GDM1 (cell line): Measurements from ENCODE around the gene HOXD11.

Experiments
- DNase-seq: peaks from one replicate; lab custom pipeline; 2025; lab: John Stamatoyannopoulos, UW

HOXD11 gene

GRCh38 chr2:176093898-176094249, 13.2 kb upstream of the HOXD11 start:
- no peak for DNase-seq

- DNase-seq: no peak
Measured at GRCh38 chr2:176094349-176094748, 12.7 kb upstream of the HOXD11 start.

DNA sequence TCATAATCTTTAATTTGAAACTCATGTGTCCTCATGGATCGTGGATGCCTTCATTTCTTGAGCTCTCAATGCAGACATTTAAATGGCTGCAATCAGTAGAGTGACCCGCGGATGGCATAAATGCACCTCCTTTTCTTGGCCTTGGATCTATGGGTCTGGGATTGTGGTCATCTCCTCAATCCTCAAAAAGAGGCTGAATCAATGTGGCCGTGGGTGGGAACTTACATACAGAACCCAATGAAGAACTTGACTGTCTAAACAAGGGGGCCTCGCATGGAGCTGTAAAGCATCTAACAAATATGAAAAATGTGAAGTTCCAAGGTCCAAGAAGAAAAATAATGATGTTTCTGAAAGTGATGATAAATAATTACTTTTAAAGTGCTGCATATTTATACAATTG, 11.7 kb upstream of the HOXD11 start:
- no peak for DNase-seq

DNA sequence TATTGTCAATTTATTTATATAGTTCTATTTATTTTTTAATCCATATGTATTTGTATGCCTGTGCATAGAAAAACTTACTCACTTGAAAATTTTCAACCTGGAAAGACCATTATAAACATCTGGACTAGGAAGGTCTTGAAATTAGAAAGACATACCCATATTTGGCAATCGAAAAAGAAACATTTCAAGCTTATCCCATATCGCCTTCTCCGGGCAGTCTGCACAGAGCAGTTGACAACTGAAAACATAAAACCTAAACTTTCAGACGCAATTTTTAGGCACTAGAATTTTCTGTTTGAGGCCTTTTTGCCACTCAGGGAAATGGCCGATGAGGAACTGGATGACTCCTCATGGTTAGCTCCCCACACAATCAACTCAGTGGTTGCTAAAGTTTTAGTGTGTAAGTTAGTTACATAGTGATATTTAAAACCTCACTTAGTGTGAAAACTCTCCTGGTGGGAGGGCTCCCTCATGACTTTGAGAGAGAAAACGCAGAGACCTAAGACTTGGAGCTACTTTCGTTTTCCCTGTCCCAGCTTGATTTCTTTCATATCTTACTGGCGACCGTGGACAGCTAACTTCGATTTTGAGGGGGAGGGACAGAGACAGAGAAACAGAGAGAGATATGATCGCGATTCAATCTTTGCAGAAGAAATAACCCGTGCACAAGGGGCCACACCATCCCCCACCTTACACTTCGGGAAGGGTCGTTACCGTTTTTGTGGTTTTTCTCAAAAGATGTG, 10.7 kb upstream of the HOXD11 start:
- DNase-seq: no peak

DNA sequence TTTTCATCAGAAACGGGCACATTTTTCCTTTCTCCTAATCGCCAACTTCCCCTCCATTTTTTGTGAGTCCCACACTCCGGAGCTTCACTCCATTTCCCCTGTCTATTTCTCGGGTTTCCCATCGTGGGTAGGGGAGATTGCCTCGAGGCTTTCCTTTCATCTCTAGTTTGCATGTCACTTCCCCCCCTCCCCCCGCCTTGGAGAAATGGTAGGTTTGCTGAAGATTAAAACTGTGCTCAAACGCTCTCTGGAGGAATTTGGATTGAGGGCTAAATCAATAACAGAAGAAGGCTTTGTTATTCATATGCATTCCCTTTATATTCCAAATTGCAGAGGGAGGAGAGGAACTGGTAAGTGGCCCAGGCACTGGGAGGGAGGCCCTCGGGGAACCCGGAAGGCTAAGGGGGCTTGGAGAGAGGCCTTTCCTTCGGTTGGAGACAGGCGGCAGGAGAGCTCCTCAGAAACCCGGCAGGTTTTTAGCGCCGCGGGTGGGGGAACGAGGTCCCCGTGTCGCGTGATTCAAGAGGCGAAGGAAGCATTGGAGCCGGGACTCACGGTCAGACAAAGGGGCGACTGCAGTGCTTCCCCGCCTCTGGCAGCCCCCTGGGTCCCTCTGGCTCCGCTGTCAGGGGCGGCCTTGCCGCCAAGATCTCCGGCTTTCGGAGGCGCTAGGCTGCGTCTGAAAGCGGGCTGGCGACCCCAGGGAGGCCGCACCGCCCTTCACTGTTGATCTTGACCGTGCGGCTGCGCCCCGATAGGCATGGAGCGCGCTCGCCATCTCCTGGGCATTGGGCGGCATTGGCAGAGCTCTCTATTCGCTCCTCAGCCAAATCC, 9.9 kb upstream of the HOXD11 start:
- peak; percentile 52 for DNase-seq

GRCh38 chr2:176097820-176098365, 9.2 kb upstream of the HOXD11 start:
- no peak for DNase-seq

GRCh38 chr2:176098366-176099158, 8.5 kb upstream of the HOXD11 start:
- DNase-seq: no peak

GRCh38 chr2:176099159-176099727, 7.8 kb upstream of the HOXD11 start:
- DNase-seq: no peak

DNA sequence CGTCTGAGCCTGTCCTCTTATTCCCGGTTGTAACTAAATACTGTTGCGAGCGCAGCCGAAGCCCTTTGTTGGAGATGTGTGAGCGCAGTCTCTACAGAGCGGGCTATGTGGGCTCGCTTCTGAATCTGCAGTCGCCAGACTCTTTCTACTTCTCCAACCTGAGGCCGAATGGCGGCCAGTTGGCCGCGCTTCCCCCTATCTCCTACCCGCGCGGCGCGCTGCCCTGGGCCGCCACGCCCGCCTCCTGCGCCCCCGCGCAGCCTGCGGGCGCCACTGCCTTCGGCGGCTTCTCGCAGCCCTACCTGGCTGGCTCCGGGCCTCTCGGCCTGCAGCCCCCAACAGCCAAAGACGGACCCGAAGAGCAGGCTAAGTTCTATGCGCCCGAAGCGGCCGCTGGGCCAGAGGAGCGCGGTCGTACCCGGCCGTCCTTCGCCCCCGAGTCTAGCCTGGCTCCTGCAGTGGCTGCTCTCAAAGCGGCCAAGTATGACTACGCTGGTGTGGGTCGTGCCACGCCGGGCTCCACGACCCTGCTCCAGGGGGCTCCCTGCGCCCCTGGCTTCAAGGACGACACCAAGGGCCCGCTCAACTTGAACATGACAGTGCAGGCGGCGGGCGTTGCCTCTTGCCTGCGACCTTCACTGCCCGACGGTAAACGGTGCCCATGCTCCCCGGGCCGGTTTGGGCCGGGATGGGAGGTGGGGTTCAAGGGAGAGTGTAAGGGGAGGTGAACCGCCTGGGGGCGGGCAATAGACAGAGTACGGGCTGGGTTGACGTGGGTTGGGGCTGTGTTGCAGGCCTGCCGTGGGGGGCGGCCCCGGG, 7.1 kb upstream of the HOXD11 start, which contains the start of gene HOXD12:
HOXD12 (plus strand) TSS at position 68 of the 819 bp plus-strand sequence; CDS start at position 75, 7 bp downstream.
- DNase-seq: no peak

DNA sequence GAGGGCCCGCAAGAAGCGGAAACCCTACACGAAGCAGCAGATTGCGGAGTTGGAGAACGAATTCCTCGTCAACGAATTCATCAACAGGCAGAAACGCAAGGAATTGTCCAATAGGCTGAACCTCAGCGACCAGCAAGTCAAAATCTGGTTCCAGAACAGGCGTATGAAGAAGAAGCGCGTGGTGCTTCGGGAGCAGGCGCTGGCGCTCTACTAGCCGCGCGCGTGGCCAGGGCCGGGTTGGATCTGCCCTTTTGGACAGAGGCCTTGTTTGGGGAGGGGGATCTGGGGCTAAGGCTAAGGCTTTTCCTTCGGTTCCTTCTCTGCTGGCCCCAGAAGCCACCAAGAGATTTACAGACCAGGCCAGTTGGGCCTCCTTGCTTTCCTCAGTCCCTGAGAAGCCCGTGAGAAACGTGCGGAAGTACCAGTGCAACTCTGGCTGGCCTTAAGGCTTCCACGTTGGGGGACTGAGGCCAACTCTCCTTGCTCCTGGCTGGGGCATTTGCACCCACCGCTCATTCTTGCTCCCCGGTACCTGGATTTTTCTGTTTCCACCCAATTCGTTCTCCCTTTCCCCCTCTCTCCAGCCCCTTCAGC, 6.4 kb upstream of the HOXD11 start:
- no peak for DNase-seq

- DNase-seq: no peak
Measured at GRCh38 chr2:176101216-176101830, 5.8 kb upstream of the HOXD11 start.

DNA sequence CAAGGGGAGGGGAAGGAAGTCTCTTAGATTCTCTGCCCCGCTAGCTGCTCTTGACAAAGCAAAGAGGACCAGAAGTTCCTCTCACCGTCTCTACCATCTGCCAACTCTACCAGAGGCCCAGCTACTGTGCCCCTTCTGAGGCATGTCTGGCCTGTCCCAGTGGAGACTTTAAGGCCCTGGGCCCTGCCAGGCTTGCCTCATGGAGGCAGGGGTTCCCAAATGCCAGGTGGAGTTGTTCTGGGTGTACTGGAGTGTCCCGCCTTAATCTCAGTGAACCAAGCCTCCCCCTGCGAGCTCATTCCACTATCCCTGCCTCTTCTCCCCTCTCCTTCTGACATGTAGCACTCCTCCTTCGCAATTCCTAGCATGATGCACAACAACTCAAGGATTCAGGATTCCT, 5.2 kb upstream of the HOXD11 start:
- DNase-seq: no peak

GRCh38 chr2:176102309-176102866, 4.7 kb upstream of the HOXD11 start:
- no peak for DNase-seq

DNA sequence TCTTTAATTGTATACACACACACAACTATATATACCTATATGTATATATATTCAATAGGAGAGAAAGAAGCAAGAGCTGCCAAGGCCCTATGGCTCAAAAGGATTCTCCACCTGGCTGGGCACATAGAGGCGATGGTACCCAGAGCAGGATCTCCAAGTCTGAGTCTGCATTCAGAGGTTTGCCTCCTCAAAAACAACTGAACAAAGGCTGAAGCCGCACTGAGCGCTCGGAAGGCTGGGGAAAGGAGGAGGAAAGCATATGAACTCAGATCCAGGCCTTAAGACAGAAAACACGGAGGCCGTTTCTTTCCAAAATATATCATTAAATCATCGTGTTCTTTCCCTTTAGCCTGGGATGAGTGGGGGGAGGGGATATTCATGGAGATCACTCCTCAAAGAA, 3.9 kb upstream of the HOXD11 start:
- no peak for DNase-seq

DNA sequence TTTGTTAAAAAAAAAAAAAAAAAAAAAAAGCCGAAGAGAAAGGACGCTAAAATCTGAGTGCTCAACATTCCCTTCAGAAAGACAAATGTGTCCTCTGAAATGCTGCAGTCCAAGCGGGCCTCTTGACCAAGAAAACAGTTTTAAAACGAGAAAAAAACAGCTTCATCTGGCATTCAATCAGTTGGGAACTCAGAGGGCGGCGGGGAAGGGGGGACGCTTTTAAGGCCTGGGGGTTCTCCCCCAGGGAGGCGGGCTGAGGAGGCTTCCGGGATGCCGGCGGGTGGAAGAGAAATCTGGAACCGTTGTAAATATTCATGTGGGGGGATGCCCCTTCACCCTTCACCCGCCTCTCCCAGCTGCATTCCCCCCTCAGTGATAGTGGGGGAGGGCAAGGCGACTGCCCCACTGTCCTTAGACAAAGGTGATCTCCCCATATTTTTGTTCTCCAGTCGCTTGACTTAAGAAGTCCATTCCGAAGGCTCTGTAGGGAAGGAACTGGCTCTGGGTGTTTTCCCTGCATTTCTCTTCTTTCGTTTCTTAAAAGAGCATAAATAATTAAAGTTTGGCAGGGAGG, 3.3 kb upstream of the HOXD11 start:
- DNase-seq: no peak

GRCh38 chr2:176104316-176105077, 2.6 kb upstream of the HOXD11 start:
- no peak for DNase-seq

DNA sequence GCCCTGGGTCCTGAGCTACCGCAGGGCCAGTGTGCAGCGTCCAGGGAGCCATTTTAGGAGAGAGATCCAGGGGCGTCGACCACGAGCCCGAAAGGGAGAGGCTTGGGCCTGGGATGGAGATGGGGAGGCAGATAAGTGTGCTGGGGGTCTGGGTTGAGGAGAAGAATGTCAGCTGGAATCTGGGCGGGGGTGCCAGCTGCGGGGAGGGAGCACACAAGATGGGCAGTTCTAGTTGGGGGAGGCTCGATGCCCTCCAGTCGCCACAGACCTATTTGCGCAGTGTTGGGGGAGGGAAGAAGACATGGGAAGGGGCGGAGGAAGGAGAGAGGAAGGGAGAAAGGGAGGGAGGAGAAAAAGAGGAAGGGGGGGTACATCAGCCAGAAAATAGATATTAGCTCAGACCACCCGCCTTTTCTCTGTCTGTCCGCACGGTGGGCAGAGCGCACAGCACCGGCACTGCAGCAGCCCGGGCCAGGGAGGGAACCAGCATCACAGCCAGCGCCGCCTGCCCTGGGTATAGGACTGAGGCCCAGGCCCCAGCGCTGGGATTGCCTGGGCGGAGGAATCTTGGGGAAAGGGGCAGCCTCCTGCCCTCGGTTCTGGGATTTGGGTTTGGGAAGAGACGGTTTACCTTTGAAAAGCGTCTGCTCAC, 1.9 kb upstream of the HOXD11 start:
- DNase-seq: no peak
